Chondrocyte (in vitro differentiated cells): ENCODE measurements around the gene NRXN3. TPM values are rescaled to one million over a fixed set of nuclear protein-coding genes. Genes with fewer than 3 reads are reported as not detected.

Experiments used
- DNase-seq: peaks from one replicate; pipeline ENCODE4 v3.0.0; 2021; ENCODE audit warnings: mixed read lengths, low spot score
- H3K27ac Mint-ChIP-seq: one replicate; pipeline ENCODE4 v1.8.0; 2021; ENCODE audit warnings: mild to moderate bottlenecking, moderate library complexity, mixed read lengths; ENCODE audit not compliant: unreplicated experiment
- H3K27me3 Mint-ChIP-seq: 2 replicates; pipeline ENCODE4 v1.8.0; 2021; ENCODE audit warnings: low read depth, mixed read lengths
- H3K36me3 Mint-ChIP-seq: 2 replicates; pipeline ENCODE4 v1.8.0; 2021; ENCODE audit warnings: low read depth, mixed read lengths
- H3K4me1 Mint-ChIP-seq: 2 replicates; pipeline ENCODE4 v1.8.0; 2021; ENCODE audit warnings: low read depth, mild to moderate bottlenecking, mixed read lengths
- H3K4me3 Mint-ChIP-seq: one replicate; pipeline ENCODE4 v1.8.0; 2021; ENCODE audit warnings: mild to moderate bottlenecking, moderate library complexity, mixed read lengths; ENCODE audit not compliant: unreplicated experiment
- H3K9me3 Mint-ChIP-seq: 2 replicates; pipeline ENCODE4 v1.8.0; 2021; ENCODE audit warnings: low read depth, mixed read lengths
- total RNA-seq: library from RNA; stranded (reverse); gene quantifications from 3 replicates; pipeline ENCODE4 v1.2.1, GENCODE V29; 2021
- TF ChIP-seq, protein P1 (sequence below): fragments of 200-600 bp; sonication (generic); IDR thresholded peaks from 2 replicates; pipeline ENCODE4 v1.5.0; 2021; ENCODE audit warnings: antibody characterized with exemption, mild to moderate bottlenecking, moderate library complexity

Gene NRXN3
- total RNA-seq, 1 donor from 2014 or later: 7.9 TPM

DNA sequence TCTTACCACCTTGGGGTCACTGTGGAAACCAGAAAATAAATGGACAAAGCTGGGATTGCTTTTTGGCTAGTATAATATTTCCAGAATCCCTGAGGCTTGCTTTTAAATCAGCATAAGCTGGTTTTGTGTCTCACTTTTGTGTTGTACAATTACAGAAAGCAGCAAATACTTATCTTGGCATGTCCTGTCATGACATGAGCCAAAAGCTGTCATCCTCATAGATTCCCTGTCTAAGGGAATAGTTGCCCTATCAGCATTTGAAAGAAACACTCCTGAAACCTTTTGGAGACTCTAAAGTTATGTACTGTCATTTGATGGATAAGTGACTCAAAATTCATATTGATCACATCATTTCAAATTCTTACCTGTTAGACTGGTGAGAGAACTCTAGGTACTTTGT, 987.2 kb downstream of the NRXN3 start:
- Mint-ChIP-seq H3K4me1 (no peaks in the 10 kb centered on the region), H3K36me3 (no peaks in the 10 kb centered on the region), H3K27me3 (peaks cover 32% of the 10 kb centered on the region), H3K9me3 (no peaks in the 10 kb centered on the region), H3K27ac (no peak overlapping the region), H3K4me3 (no peak overlapping the region)
- TF ChIP-seq, protein P1, sequence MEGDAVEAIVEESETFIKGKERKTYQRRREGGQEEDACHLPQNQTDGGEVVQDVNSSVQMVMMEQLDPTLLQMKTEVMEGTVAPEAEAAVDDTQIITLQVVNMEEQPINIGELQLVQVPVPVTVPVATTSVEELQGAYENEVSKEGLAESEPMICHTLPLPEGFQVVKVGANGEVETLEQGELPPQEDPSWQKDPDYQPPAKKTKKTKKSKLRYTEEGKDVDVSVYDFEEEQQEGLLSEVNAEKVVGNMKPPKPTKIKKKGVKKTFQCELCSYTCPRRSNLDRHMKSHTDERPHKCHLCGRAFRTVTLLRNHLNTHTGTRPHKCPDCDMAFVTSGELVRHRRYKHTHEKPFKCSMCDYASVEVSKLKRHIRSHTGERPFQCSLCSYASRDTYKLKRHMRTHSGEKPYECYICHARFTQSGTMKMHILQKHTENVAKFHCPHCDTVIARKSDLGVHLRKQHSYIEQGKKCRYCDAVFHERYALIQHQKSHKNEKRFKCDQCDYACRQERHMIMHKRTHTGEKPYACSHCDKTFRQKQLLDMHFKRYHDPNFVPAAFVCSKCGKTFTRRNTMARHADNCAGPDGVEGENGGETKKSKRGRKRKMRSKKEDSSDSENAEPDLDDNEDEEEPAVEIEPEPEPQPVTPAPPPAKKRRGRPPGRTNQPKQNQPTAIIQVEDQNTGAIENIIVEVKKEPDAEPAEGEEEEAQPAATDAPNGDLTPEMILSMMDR: no peak
- no peak for DNase-seq

DNA sequence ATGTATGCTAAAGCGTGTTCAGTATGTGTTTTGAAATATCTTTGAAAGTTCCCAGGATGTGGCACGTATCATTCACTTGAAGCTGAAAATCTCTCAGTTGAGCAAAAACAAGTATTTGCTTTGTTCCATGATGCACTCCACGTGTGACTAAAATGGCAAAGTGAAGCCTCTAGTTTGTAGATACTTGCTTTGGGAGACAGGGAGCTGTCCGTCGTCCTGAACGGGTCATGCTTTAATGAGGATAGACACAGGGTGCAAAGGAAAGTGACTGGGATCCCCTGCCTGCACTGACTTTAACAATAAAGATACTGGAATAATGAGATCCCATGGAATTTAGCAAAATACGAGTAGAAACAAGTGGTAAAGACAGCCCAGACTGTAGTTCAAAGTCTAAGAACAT, 991.4 kb downstream of the NRXN3 start:
- peaks cover 17% of the 10 kb centered on the region for H3K27me3 Mint-ChIP-seq
- no peaks in the 10 kb centered on the region for H3K4me1 Mint-ChIP-seq
- TF ChIP-seq, protein P1: no peak
- DNase-seq: no peak
- H3K4me3 Mint-ChIP-seq: no peak overlapping the region
- peaks cover 4% of the 10 kb centered on the region for H3K9me3 Mint-ChIP-seq
- H3K36me3 Mint-ChIP-seq: no peaks in the 10 kb centered on the region
- no peak overlapping the region for H3K27ac Mint-ChIP-seq

DNA sequence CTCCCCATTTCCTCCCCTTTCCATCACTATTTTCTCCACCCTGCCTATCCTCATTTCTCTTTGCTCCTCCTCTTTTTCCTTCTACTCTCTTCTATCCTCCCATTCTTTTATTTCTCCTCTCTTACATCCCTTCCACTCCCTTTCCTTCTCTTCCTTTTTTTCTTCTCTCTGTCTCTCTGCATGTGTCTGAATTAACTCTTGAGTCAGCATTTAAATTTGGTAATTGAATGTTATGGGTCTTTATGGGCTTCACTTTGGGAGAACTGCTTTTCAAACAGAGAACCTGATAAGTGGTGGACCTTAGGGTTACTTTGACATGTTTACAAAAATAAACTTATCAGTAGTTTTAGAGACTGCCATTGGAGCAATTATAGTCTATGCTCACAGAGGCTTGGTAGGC, 992.7 kb downstream of the NRXN3 start:
- TF ChIP-seq, protein P1: no peak
- no peak for DNase-seq
- Mint-ChIP-seq H3K27me3 (peaks cover 11% of the 10 kb centered on the region), H3K36me3 (no peaks in the 10 kb centered on the region), H3K27ac (no peak overlapping the region), H3K4me3 (no peak overlapping the region), H3K9me3 (peaks cover 4% of the 10 kb centered on the region), H3K4me1 (no peaks in the 10 kb centered on the region)

DNA sequence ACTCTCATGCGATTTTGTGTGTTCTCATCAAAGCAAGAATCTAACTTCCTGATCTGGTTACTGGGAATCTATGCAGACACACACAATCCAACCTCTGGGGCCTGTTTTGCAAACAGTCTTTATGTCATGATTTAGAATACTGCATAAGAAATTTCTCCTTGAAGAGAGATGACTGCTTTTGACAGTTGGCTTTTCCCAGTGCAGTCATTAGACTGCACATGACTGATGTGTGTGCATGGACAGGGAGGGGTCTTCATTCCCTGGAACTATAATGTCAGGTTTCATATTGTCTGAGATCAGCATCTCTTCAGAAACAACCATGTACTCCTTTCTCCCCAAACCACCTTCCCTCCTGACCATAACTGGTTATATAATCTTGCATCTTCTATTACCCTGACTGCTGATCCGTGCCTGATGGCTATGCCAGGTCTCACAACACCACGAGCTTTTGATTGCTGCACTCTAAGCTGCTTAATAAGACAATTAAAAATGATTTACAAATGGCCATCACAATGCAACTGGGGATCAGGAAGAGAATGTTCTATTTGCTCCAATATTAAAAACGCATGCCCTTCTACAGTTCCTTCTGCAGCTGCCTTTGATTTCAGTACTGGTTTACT, 995.4 kb downstream of the NRXN3 start:
- TF ChIP-seq, protein P1: no peak
- Mint-ChIP-seq H3K27ac (no peak overlapping the region), H3K27me3 (peaks cover 13% of the 10 kb centered on the region), H3K4me1 (no peaks in the 10 kb centered on the region), H3K36me3 (peaks cover 2% of the 10 kb centered on the region), H3K4me3 (no peak overlapping the region), H3K9me3 (peaks cover 4% of the 10 kb centered on the region)
- no peak for DNase-seq

DNA sequence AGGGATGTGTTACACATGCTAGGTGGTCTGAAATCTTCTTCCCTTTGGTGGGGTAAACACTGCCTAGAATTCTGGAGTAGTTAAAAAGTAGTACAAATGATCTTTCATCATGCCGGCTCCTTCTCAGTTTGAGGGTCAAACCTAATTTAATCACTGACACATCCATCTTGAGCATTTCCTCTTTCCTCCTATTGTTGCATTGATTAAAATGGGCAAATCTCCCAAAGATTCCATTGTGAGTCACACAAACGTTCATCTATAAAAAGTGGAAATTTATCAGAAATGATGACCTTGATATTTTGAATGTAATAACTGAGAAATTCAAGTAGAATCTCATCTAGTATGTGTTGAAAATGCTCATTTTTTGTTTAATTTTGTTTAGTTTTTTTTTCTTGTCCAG, 996.0 kb downstream of the NRXN3 start:
- peaks cover 4% of the 10 kb centered on the region for H3K9me3 Mint-ChIP-seq
- no peak overlapping the region for H3K4me3 Mint-ChIP-seq

More for the DNA sequence above, 996.0 kb downstream of the NRXN3 start:
- DNase-seq: no peak
- Mint-ChIP-seq H3K27me3 (peaks cover 13% of the 10 kb centered on the region), H3K4me1 (no peaks in the 10 kb centered on the region), H3K36me3 (peaks cover 2% of the 10 kb centered on the region), H3K27ac (no peak overlapping the region)
- TF ChIP-seq, protein P1: no peak
